SK-N-MC (cell line): ENCODE results near the gene COQ8A.

Experiments used
- EZH2 ChIP-seq: fragments of 200-600 bp; sonication (generic); IDR thresholded peaks from one replicate; pipeline ENCODE4 v1.6.1; 2017; ENCODE audit warnings: antibody characterized with exemption
- POLR2AphosphoS5 ChIP-seq: IDR thresholded peaks from 2 replicates; pipeline ENCODE4 v1.6.1; 2012; ENCODE audit warnings: mild to moderate bottlenecking, low read depth, low read length, borderline replicate concordance

GRCh38 chr1:226965581-226966440 is 25.7 kb downstream of the COQ8A start:
- TF ChIP-seq POLR2AphosphoS5 (no peak), EZH2 (no peak)
